H1 (cell line): ENCODE results near the gene CDON. TPM values are rescaled to one million over a fixed set of nuclear protein-coding genes. Genes with fewer than 3 reads are reported as not detected.
A peak's percentile ranks its signal among the peaks of the same experiment; 100 is the strongest.

Source experiments
- CTCF ChIA-PET: fragments of 300-600 bp; sonication (Branson Sonifier 250); formaldehyde crosslinking; loops from one replicate; lab custom pipeline; 2021; ENCODE audit not compliant: partially characterized antibody; lab: Charles Lee
- POLR2A ChIA-PET: fragments of 300-600 bp; sonication (Branson Sonifier 250); formaldehyde crosslinking; loops from one replicate; lab custom pipeline; 2021; ENCODE audit warnings: inconsistent platforms; ENCODE audit not compliant: partially characterized antibody; lab: Charles Lee
- DNase-seq, 2 experiments: peaks; one replicate each; pipeline versions ENCODE4 v3.0.0 to v3.0.0-alpha.2; 2010 to 2022; ENCODE audit warnings: low spot score in 2 of 2, low read depth in 1 of 2, mixed read lengths in 1 of 2
- FAIRE-seq: peaks from 2 replicates; lab custom pipeline; 2011; peaks lifted over from hg19 to GRCh38; lab: Jason Lieb, UNC
- H2AFZ ChIP-seq: 2 replicates; pipeline ENCODE4 v1.8.1; 2012; ENCODE audit warnings: low read length, inconsistent platforms
- H2AK5ac ChIP-seq: 2 replicates; pipeline ENCODE4 v1.6.1; 2013; ENCODE audit warnings: low read depth, low read length
- H2BK120ac ChIP-seq: replicated peaks from 2 replicates; pipeline ENCODE3; 2013; ENCODE audit warnings: low read depth, low read length, inconsistent platforms
- H2BK12ac ChIP-seq: 2 replicates; pipeline ENCODE4 v1.6.1; 2013; ENCODE audit warnings: low read depth, low read length
- H2BK15ac ChIP-seq: 2 replicates; pipeline ENCODE4 v1.6.1; 2013; ENCODE audit warnings: low read length
- H2BK20ac ChIP-seq: 2 replicates; pipeline ENCODE4 v1.6.1; 2013; ENCODE audit warnings: low read length
- H2BK5ac ChIP-seq: 2 replicates; pipeline ENCODE4 v1.6.1; 2013; ENCODE audit warnings: low read depth, low read length
- H3K14ac ChIP-seq: 2 replicates; pipeline ENCODE4 v1.6.1; 2013; ENCODE audit warnings: inconsistent platforms; ENCODE audit not compliant: insufficient read length
- H3K18ac ChIP-seq: 2 replicates; pipeline ENCODE4 v1.6.1; 2013; ENCODE audit warnings: low read length; ENCODE audit errors: extremely low read depth
- H3K23ac ChIP-seq: 2 replicates; pipeline ENCODE4 v1.6.1; 2013; ENCODE audit warnings: inconsistent platforms; ENCODE audit not compliant: insufficient read length
- H3K23me2 ChIP-seq: 2 replicates; pipeline ENCODE4 v1.6.1; 2013; ENCODE audit warnings: low read depth, low read length
- H3K27ac ChIP-seq: 2 replicates; pipeline ENCODE4 v1.6.1; 2011; ENCODE audit warnings: low read depth, low read length, inconsistent platforms
- H3K27me3 ChIP-seq, 4 experiments: replicated peaks in 1 of 4; 1 replicate in 1 of 4; 2 replicates in 3 of 4; pipeline versions ENCODE4 v1.6.1 to v1.8.1; 2011 to 2013; ENCODE audit warnings: low read length in 3 of 4, mild to moderate bottlenecking in 3 of 4, inconsistent platforms in 2 of 4, mixed read lengths in 2 of 4, moderate library complexity in 1 of 4; ENCODE audit not compliant: control insufficient read depth in 3 of 4, insufficient read depth in 3 of 4; ENCODE audit errors: extremely low read depth in 1 of 4
- H3K36me3 ChIP-seq, 4 experiments: 2 replicates each; pipeline versions ENCODE4 v1.6.1 to v1.8.1; 2011 to 2013; ENCODE audit warnings: mild to moderate bottlenecking in 4 of 4, low read length in 3 of 4, moderate library complexity in 2 of 4, control low read depth in 1 of 4, inconsistent platforms in 1 of 4; ENCODE audit not compliant: insufficient read depth in 4 of 4, control insufficient read depth in 2 of 4
- H3K4ac ChIP-seq: replicated peaks from 2 replicates; pipeline ENCODE3; 2013; ENCODE audit warnings: low read length, low read depth, mixed read lengths, inconsistent platforms; ENCODE audit not compliant: insufficient read length
- H3K4me1 ChIP-seq, 4 experiments: replicated peaks in 1 of 4; 1 replicate in 1 of 4; 2 replicates in 3 of 4; pipeline versions ENCODE4 v1.6.1 to v1.8.1; 2011 to 2013; ENCODE audit warnings: low read length in 3 of 4, inconsistent platforms in 2 of 4, mixed read lengths in 1 of 4; ENCODE audit not compliant: insufficient read depth in 4 of 4, control insufficient read depth in 3 of 4
- H3K4me2 ChIP-seq, 2 experiments: 2 replicates each; pipeline versions ENCODE4 v1.6.1 to v1.8.1; 2011 to 2013; ENCODE audit warnings: low read depth in 2 of 2, low read length in 2 of 2, control low read depth in 1 of 2, inconsistent platforms in 1 of 2, mild to moderate bottlenecking in 1 of 2; ENCODE audit not compliant: insufficient read depth in 1 of 2
- H3K4me3 ChIP-seq, 4 experiments: fragments of 200-600, 300-600 bp in 1 of 4; sonication (generic), shearing (Covaris generic), sonication (Bioruptor Twin) in 1 of 4; 2 replicates each; pipeline versions ENCODE4 v1.5.1 to v1.8.1; 2011 to 2016; ENCODE audit warnings: low read length in 4 of 4, low read depth in 3 of 4, control low read depth in 2 of 4, inconsistent platforms in 2 of 4, mild to moderate bottlenecking in 2 of 4, mixed read lengths in 1 of 4, moderate library complexity in 1 of 4; ENCODE audit not compliant: insufficient read depth in 2 of 4; ENCODE audit errors: extremely low read depth in 1 of 4
- H3K56ac ChIP-seq: replicated peaks from 2 replicates; pipeline ENCODE3; 2013; ENCODE audit warnings: low read depth, mild to moderate bottlenecking, mixed read lengths, low read length, inconsistent platforms; ENCODE audit not compliant: insufficient read length
- H3K79me1 ChIP-seq: 2 replicates; pipeline ENCODE4 v1.6.1; 2013; ENCODE audit warnings: low read depth, low read length, control low read depth
- H3K79me2 ChIP-seq, 2 experiments: 2 replicates each; pipeline versions ENCODE4 v1.6.1 to v1.8.1; 2012 to 2013; ENCODE audit warnings: low read length in 2 of 2, mild to moderate bottlenecking in 2 of 2, inconsistent platforms in 1 of 2; ENCODE audit not compliant: insufficient read depth in 2 of 2, control insufficient read depth in 1 of 2
- H3K9ac ChIP-seq, 4 experiments: replicated peaks in 1 of 4; 1 replicate in 1 of 4; 2 replicates in 3 of 4; pipeline versions ENCODE4 v1.6.1 to v1.8.1; 2011 to 2013; ENCODE audit warnings: low read depth in 3 of 4, low read length in 3 of 4, control low read depth in 2 of 4, mild to moderate bottlenecking in 2 of 4, moderate library complexity in 2 of 4, inconsistent platforms in 1 of 4; ENCODE audit errors: extremely low read depth in 1 of 4
- H3K9me3 ChIP-seq, 2 experiments: 2 replicates each; pipeline versions ENCODE4 v1.6.1 to v1.8.1; 2012 to 2013; ENCODE audit warnings: mild to moderate bottlenecking in 2 of 2, moderate library complexity in 2 of 2, control low read depth in 1 of 2, inconsistent platforms in 1 of 2, low read depth in 1 of 2, low read length in 1 of 2, mixed read lengths in 1 of 2; ENCODE audit not compliant: insufficient read depth in 2 of 2
- H4K20me1 ChIP-seq, 2 experiments: replicated peaks in 1 of 2; 2 replicates each; pipeline versions ENCODE3 to v1.8.1; 2011 to 2013; ENCODE audit warnings: inconsistent platforms in 2 of 2, low read length in 2 of 2, mild to moderate bottlenecking in 1 of 2; ENCODE audit not compliant: insufficient read depth in 2 of 2, control insufficient read depth in 1 of 2
- H4K5ac ChIP-seq: 2 replicates; pipeline ENCODE4 v1.6.1; 2013; ENCODE audit warnings: low read length, low read depth, mixed read lengths, inconsistent platforms; ENCODE audit not compliant: insufficient read length
- H4K8ac ChIP-seq: 2 replicates; pipeline ENCODE4 v1.8.0; 2013; ENCODE audit warnings: mild to moderate bottlenecking, moderate library complexity, low read length, inconsistent platforms; ENCODE audit not compliant: insufficient read depth; ENCODE audit errors: extremely low read depth
- H4K91ac ChIP-seq: replicated peaks from 2 replicates; pipeline ENCODE3; 2013; ENCODE audit warnings: low read length, mixed read lengths, inconsistent platforms; ENCODE audit not compliant: insufficient read length
- BCL11A ChIP-seq, 2 experiments: IDR thresholded peaks; one replicate each; pipeline ENCODE4 v1.6.1; 2011; ENCODE audit warnings: low read depth in 2 of 2, low read length in 2 of 2, mild to moderate bottlenecking in 2 of 2
- CBX8 ChIP-seq: fragments of 300-800, 300-1000 bp; sonication (generic); IDR thresholded peaks from 2 replicates; pipeline ENCODE4 v1.7.1; 2016; ENCODE audit warnings: low read depth, low read length, borderline replicate concordance
- E2F6 ChIP-seq: IDR thresholded peaks from 2 replicates; pipeline ENCODE4 v1.6.1; 2012; ENCODE audit warnings: inconsistent platforms
- EP300 ChIP-seq, 2 experiments: IDR thresholded peaks; 1 replicate in 1 of 2; 2 replicates in 1 of 2; pipeline ENCODE4 v1.6.1; 2011 to 2012; ENCODE audit warnings: low read depth in 2 of 2, low read length in 2 of 2, mild to moderate bottlenecking in 2 of 2, borderline replicate concordance in 1 of 2, inconsistent platforms in 1 of 2, moderate library complexity in 1 of 2
- HDAC2 ChIP-seq, 2 experiments: fragments of 300-600 bp in 1 of 2; sonication (generic) in 1 of 2; IDR thresholded peaks; 2 replicates each; pipeline ENCODE4 v1.6.1; 2011 to 2012; ENCODE audit warnings: low read depth in 2 of 2, low read length in 2 of 2, mild to moderate bottlenecking in 2 of 2, moderate library complexity in 2 of 2, borderline replicate concordance in 1 of 2, inconsistent platforms in 1 of 2
- KDM1A ChIP-seq: fragments of 200-600, 300-600 bp; sonication (generic); IDR thresholded peaks from 2 replicates; pipeline ENCODE4 v1.7.1; 2016; ENCODE audit warnings: mild to moderate bottlenecking, low read length, borderline replicate concordance
- SIN3A ChIP-seq, 2 experiments: IDR thresholded peaks in 1 of 2; conservative IDR thresholded peaks in 1 of 2; 2 replicates each; pipeline ENCODE4 v1.6.1; 2011 to 2012; ENCODE audit warnings: low read length in 2 of 2, improper control_type of control experiment in 1 of 2, low read depth in 1 of 2, mild to moderate bottlenecking in 1 of 2
- SIX5 ChIP-seq: IDR thresholded peaks from 2 replicates; pipeline ENCODE4 v1.6.1; 2011; ENCODE audit warnings: mild to moderate bottlenecking, low read depth, low read length
- SP4 ChIP-seq: IDR thresholded peaks from 2 replicates; pipeline ENCODE4 v1.6.1; 2012; ENCODE audit warnings: low read length, inconsistent platforms
- TAF7 ChIP-seq: optimal IDR thresholded peaks from 2 replicates; pipeline ENCODE3; 2011; ENCODE audit warnings: low read depth, mild to moderate bottlenecking, inconsistent platforms, low read length, moderate library complexity, borderline replicate concordance
- TBP ChIP-seq: IDR thresholded peaks from 2 replicates; pipeline ENCODE4 v1.6.1; 2011; ENCODE audit warnings: low read depth, low read length, improper control_type of control experiment
- WGBS, 2 experiments: shearing (Covaris generic) in 1 of 2; methylation state at CpG; one replicate each; pipeline versions ENCODE4 v1.1.6 to v1.1.7; 2013 to 2015; ENCODE audit warnings: low lambda C conversion rate in 2 of 2, mixed read lengths in 2 of 2, inconsistent platforms in 1 of 2, low coverage in 1 of 2, missing lambda C conversion rate in 1 of 2; ENCODE audit not compliant: insufficient replicate concordance in 2 of 2, insufficient coverage in 1 of 2, insufficient read length in 1 of 2; ENCODE audit errors: extremely low coverage in 1 of 2, missing lambda C conversion rate in 1 of 2; 5-methylcytosine and 5-hydroxymethylcytosine counted together
- polyA plus RNA-seq, 7 experiments: library from polyadenylated mRNA; depleted of rRNA in 3 of 7; stranded (reverse) in 5 of 7; unstranded in 2 of 7; fragments of >200 nt in 5 of 7; fragments of 200-250 nt in 2 of 7; gene quantifications; 1 replicate in 5 of 7; 2 replicates in 1 of 7; 4 replicates in 1 of 7; pipeline versions ENCODE4 v1.2.1 to v1.2.3, GENCODE V29; 2011 to 2013; ENCODE audit warnings: missing spikeins in 2 of 7, mixed read lengths in 2 of 7
- total RNA-seq: library from RNA; stranded (reverse); fragmentation: NEBNext Ultra II Directional; extraction: Animal tissue kit (Norgen Biotek cat#: 25700); gene quantifications from 2 replicates; pipeline ENCODE4 v1.2.1, GENCODE V29; 2021

CDON gene
- total and polyA plus RNA-seq, 2 of the 8 experiments (the other 6 are each of a cell fraction or from before 2014, with no cell fraction given) = 11.0 to 32.5 TPM

- Histone ChIP-seq H2AK5ac (0 out of 2 replicates have a peak overlapping the region, but pooled peaks have one; percentile 84), H3K4me2 (peak overlapping the region; percentile 21 to 63), H3K56ac (no peak overlapping the region), H3K36me3 (no peaks in the 10 kb centered on the region), H3K9ac (no peak overlapping the region), H3K79me1 (no peaks in the 10 kb centered on the region), H3K9me3 (no peaks in the 10 kb centered on the region), H2BK15ac (peak overlapping the region; percentile 92; the same call in 1 of the 2 replicates), H2BK20ac (peak overlapping the region; percentile 98; the same call in 1 of the 2 replicates), H4K20me1 (no peaks in the 10 kb centered on the region), H3K23me2 (no peaks in the 10 kb centered on the region), H3K14ac (no peak overlapping the region), H2BK5ac (peak overlapping the region; percentile 88; the same call in 1 of the 2 replicates), H4K91ac (peak overlapping the region; percentile 52), H3K27ac (no peak overlapping the region), H3K4ac (peak overlapping the region; percentile 13), H2AFZ (no peak overlapping the region), H3K18ac (peak overlapping the region; percentile 87), H4K5ac (no peak overlapping the region), H3K23ac (no peak overlapping the region), H3K79me2 (no peaks in the 10 kb centered on the region), H3K4me3 (no peak overlapping the region), H2BK12ac (peak overlapping the region; percentile 85; the same call in 1 of the 2 replicates), H3K27me3 (no peaks in the 10 kb centered on the region; a peak in 1 of 7 replicates), H4K8ac (no peak overlapping the region), H3K4me1 (peaks cover 7 to 35% (median 17%) of the 10 kb centered on the region in 4 experiments), H2BK120ac (no peak overlapping the region)
- CTCF ChIA-PET = interaction anchor here (0.5 to 6.4 kb wide), 12 partner anchors 9 to 1849 kb away, joined by 3 to 42 read pairs (median 5); no protein-coding TSS in a partner anchor
- DNase-seq = peak; percentile 43 to 78
- FAIRE-seq = peak; percentile 24
- POLR2A ChIA-PET = interaction anchor here (0.7 to 2.8 kb wide), 5 partner anchors 9 to 22 kb away, joined by 4 to 9 read pairs (median 6); no protein-coding TSS in a partner anchor
- WGBS, 2 experiments = 3% methylated on average over 6 of the region's 6 CpGs; no CpG with 5 or more reads in 1 of the 2 experiments
- TF ChIP-seq SIN3A (conservative IDR thresholded peaks at IDR 0.05 in 1 of 2, IDR thresholded peaks at IDR 0.05 in 1 of 2; ENCODE audit: low read depth in 1 of 2, low read length in 2 of 2) (peak in 1 of 2 experiments; percentile 60; a peak in 1 of 4 replicates), EP300 (IDR thresholded peaks at IDR 0.05; ENCODE audit: borderline replicate concordance in 1 of 2, low read depth in 2 of 2, low read length in 2 of 2) (no peak), CBX8 (no peak), TBP (no peak), KDM1A (no peak), E2F6 (no peak), SP4 (no peak), BCL11A (IDR thresholded peaks at IDR 0.05; ENCODE audit: low read depth in 2 of 2, low read length in 2 of 2) (no peak), HDAC2 (IDR thresholded peaks at IDR 0.05; ENCODE audit: borderline replicate concordance in 1 of 2, low read depth in 2 of 2, low read length in 2 of 2) (no peak), SIX5 (no peak), TAF7 (no peak)
These were observed 41.8 kb upstream of the CDON start for GRCh38 chr11:126104420-126104819.
